ENCODE data around the gene ARHGEF39.

Gene ARHGEF39

GRCh38 chr9:35609820-35610163, 55.2 kb downstream of the ARHGEF39 start:
- ATAC-seq (ENCODE audit: low read depth) (no peak), DNase-seq (ENCODE audit: low spot score) (no peak)
- Histone ChIP-seq H3K27ac (ENCODE audit: poor library complexity, severe bottlenecking) (no peak overlapping the region), H3K9me3 (ENCODE audit: severe bottlenecking) (no peaks in the 10 kb centered on the region), H3K36me3 (ENCODE audit: low read depth) (no peaks in the 10 kb centered on the region), H3K27me3 (ENCODE audit: insufficient read depth, poor library complexity, severe bottlenecking) (no peaks in the 10 kb centered on the region), H3K4me3 (ENCODE audit: severe bottlenecking) (no peak overlapping the region), H3K4me1 (ENCODE audit: insufficient read depth, poor library complexity, severe bottlenecking) (no peaks in the 10 kb centered on the region)
- TF ChIP-seq CTCF (IDR thresholded peaks at IDR 0.05; ENCODE audit: poor library complexity, severe bottlenecking) = no peak

All from RWPE2 (cell line).